HEK293 (cell line): ENCODE measurements around the gene FKBP8.

Source experiments
- CTCF ChIA-PET: fragments of 350-600 bp; formaldehyde crosslinking; extraction: SDS; loops from one replicate; lab custom pipeline; 2021; ENCODE audit warnings: antibody characterized with exemption; lab: Yijun Ruan, JAX
- POLR2A ChIA-PET: fragments of 300-600 bp; formaldehyde crosslinking; extraction: SDS; loops from one replicate; lab custom pipeline; 2020; ENCODE audit warnings: antibody characterized with exemption, inconsistent platforms; lab: Yijun Ruan, JAX
- H3K27ac ChIP-seq: fragments of 200-500 bp; sonication (Bioruptor generic); 2 replicates; pipeline ENCODE4 v1.5.1; 2014; ENCODE audit warnings: low read depth, low read length, control low read depth, inconsistent platforms; ENCODE audit errors: extremely low read depth
- H3K36me3 ChIP-seq, 2 experiments: fragments of 200-500 bp in 1 of 2; sonication (Bioruptor generic) in 1 of 2; 1 replicate in 1 of 2; 2 replicates in 1 of 2; pipeline ENCODE4 v1.5.1; 2014 to 2017; ENCODE audit warnings: inconsistent platforms in 2 of 2, low read length in 2 of 2; ENCODE audit not compliant: control insufficient read depth in 2 of 2, insufficient read depth in 1 of 2
- H3K4me1 ChIP-seq: fragments of 200-500 bp; sonication (Bioruptor generic); 2 replicates; pipeline ENCODE4 v1.5.1; 2014; ENCODE audit warnings: mild to moderate bottlenecking, low read length, inconsistent platforms; ENCODE audit not compliant: control insufficient read depth, insufficient read depth
- H3K4me3 ChIP-seq: 2 replicates; pipeline ENCODE4 v1.5.1; 2011; ENCODE audit warnings: low read depth, mild to moderate bottlenecking, control low read depth, low read length, moderate library complexity
- H3K9me3 ChIP-seq: fragments of 200-500 bp; sonication (Bioruptor generic); 2 replicates; pipeline ENCODE4 v1.5.1; 2014; ENCODE audit warnings: low read depth, low read length, inconsistent platforms; ENCODE audit not compliant: control insufficient read depth, insufficient read depth
- KLF7 ChIP-seq: fragments of 450-650 bp; formaldehyde crosslinking; IDR thresholded peaks from 2 replicates; pipeline ENCODE4 v1.5.1; 2016; ENCODE audit warnings: missing biosample characterization, missing genetic modification characterization, borderline replicate concordance
- SCRT1 ChIP-seq: fragments of 450-650 bp; formaldehyde crosslinking; IDR thresholded peaks from 2 replicates; pipeline ENCODE4 v1.5.1; 2016; ENCODE audit warnings: missing biosample characterization, missing genetic modification characterization, borderline replicate concordance
- SCRT2 ChIP-seq: fragments of 450-650 bp; formaldehyde crosslinking; IDR thresholded peaks from 2 replicates; pipeline ENCODE4 v1.5.1; 2016; ENCODE audit warnings: missing biosample characterization, missing genetic modification characterization
- ZFP3 ChIP-seq: fragments of 450-650 bp; formaldehyde crosslinking; IDR thresholded peaks from 2 replicates; pipeline ENCODE4 v1.5.1; 2016; ENCODE audit warnings: low read depth, missing biosample characterization, missing genetic modification characterization
- ZIC2 ChIP-seq: fragments of 450-650 bp; formaldehyde crosslinking; IDR thresholded peaks from 2 replicates; pipeline ENCODE4 v1.5.1; 2016; ENCODE audit warnings: missing biosample characterization, missing genetic modification characterization
- ZNF112 ChIP-seq: fragments of 450-650 bp; formaldehyde crosslinking; IDR thresholded peaks from 2 replicates; pipeline ENCODE4 v1.5.0; 2017; ENCODE audit warnings: missing biosample characterization, missing genetic modification characterization
- ZNF133 ChIP-seq: fragments of 450-650 bp; formaldehyde crosslinking; IDR thresholded peaks from 2 replicates; pipeline ENCODE4 v1.5.1; 2016; ENCODE audit warnings: missing biosample characterization, missing genetic modification characterization
- ZNF2 ChIP-seq: fragments of 450-650 bp; formaldehyde crosslinking; IDR thresholded peaks from 2 replicates; pipeline ENCODE4 v1.5.1; 2016; ENCODE audit warnings: missing biosample characterization, missing genetic modification characterization
- ZNF223 ChIP-seq: fragments of 450-650 bp; formaldehyde crosslinking; IDR thresholded peaks from 2 replicates; pipeline ENCODE4 v1.5.1; 2016; ENCODE audit warnings: missing biosample characterization, missing genetic modification characterization
- ZNF350 ChIP-seq: fragments of 450-650 bp; formaldehyde crosslinking; IDR thresholded peaks from 2 replicates; pipeline ENCODE4 v1.5.0; 2017; ENCODE audit warnings: missing biosample characterization, mild to moderate bottlenecking, missing genetic modification characterization
- ZNF558 ChIP-seq: fragments of 450-650 bp; formaldehyde crosslinking; IDR thresholded peaks from 2 replicates; pipeline ENCODE4 v1.5.1; 2016; ENCODE audit warnings: missing biosample characterization, missing genetic modification characterization
- ZNF571 ChIP-seq: fragments of 450-650 bp; formaldehyde crosslinking; IDR thresholded peaks from 2 replicates; pipeline ENCODE4 v1.5.0; 2017; ENCODE audit warnings: missing biosample characterization, missing genetic modification characterization
- ZNF600 ChIP-seq: fragments of 450-650 bp; formaldehyde crosslinking; IDR thresholded peaks from 2 replicates; pipeline ENCODE4 v1.5.1; 2016; ENCODE audit warnings: missing biosample characterization, missing genetic modification characterization
- ZNF670 ChIP-seq: fragments of 450-650 bp; formaldehyde crosslinking; IDR thresholded peaks from 2 replicates; pipeline ENCODE4 v1.5.1; 2016; ENCODE audit warnings: missing biosample characterization, missing genetic modification characterization, low read depth
- ZNF677 ChIP-seq: fragments of 450-650 bp; IDR thresholded peaks from 2 replicates; pipeline ENCODE4 v1.5.0; 2018; ENCODE audit warnings: missing biosample characterization, mild to moderate bottlenecking, missing genetic modification characterization, moderate library complexity
- TF ChIP-seq, protein P1 (sequence below): fragments of 450-650 bp; formaldehyde crosslinking; IDR thresholded peaks from 2 replicates; pipeline ENCODE4 v1.5.1; 2016; ENCODE audit warnings: missing biosample characterization, missing genetic modification characterization
- TF ChIP-seq, protein P2 (sequence below): fragments of 450-650 bp; IDR thresholded peaks from 2 replicates; pipeline ENCODE4 v1.5.1; 2018; ENCODE audit warnings: missing biosample characterization, missing genetic modification characterization
- TF ChIP-seq, protein P3 (sequence below): fragments of 450-650 bp; formaldehyde crosslinking; conservative IDR thresholded peaks from 2 replicates; pipeline ENCODE4 v1.5.1; 2016; ENCODE audit warnings: low read depth, missing biosample characterization, missing genetic modification characterization

Gene FKBP8

DNA sequence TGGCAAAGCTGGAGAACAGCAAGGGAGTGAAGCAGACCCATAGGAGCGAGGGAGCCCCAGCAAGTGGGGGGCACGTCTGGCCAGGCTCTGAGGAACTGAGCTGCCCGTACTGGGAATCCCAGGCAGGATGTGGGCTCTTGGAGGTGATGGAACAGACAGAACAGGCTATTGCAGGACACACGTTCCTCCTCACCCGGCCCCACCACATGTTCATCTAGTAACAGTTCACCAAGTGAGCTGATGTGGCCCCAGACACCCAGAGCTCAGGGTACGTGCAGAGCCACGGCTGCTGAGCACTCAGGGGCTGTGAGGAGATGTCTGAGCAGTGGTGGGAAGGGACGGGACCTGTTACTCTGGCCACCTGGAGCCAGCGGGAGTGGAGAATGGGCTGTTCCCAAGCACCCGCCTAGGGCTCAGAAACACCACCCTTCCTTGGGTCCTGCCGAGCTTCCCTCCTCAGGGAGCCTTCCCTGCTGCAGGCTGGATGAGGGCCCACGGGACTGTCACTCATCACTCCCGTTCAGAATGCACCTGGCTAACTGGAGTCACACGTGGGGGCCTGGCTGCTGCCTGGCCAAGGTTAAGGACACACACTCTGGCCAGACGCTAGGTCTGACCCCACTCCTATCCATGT lies 39.9 kb downstream of the FKBP8 start:
- H3K36me3 ChIP-seq: no peaks in the 10 kb centered on the region
- CTCF ChIA-PET: interaction anchor here (1.2 to 2.1 kb wide), 3 partner anchors 17 to 52 kb away, joined by 3 to 6 read pairs (median 4); no protein-coding TSS in a partner anchor
- no peaks in the 10 kb centered on the region; the same call in none of the 2 replicates for H3K4me1 ChIP-seq
- no peak for TF ChIP-seq ZNF350 (tag by site-specific recombination)
- TF ChIP-seq ZIC2 (tag by site-specific recombination): peak; percentile 65
- peak; percentile 93 for TF ChIP-seq ZNF600 (tag by site-specific recombination)
- no peak for TF ChIP-seq ZNF558 (tag by site-specific recombination)
- TF ChIP-seq SCRT2: 0 out of 2 replicates have a peak, but pooled peaks have one; percentile 11
- no peak overlapping the region for H3K4me3 ChIP-seq
- H3K27ac ChIP-seq: no peak overlapping the region
- H3K9me3 ChIP-seq: no peaks in the 10 kb centered on the region
- POLR2A ChIA-PET: interaction anchor here (0.6 to 1.3 kb wide), 2 partner anchors 16 to 340 kb away, joined by 3 to 5 read pairs; no protein-coding TSS in a partner anchor

DNA sequence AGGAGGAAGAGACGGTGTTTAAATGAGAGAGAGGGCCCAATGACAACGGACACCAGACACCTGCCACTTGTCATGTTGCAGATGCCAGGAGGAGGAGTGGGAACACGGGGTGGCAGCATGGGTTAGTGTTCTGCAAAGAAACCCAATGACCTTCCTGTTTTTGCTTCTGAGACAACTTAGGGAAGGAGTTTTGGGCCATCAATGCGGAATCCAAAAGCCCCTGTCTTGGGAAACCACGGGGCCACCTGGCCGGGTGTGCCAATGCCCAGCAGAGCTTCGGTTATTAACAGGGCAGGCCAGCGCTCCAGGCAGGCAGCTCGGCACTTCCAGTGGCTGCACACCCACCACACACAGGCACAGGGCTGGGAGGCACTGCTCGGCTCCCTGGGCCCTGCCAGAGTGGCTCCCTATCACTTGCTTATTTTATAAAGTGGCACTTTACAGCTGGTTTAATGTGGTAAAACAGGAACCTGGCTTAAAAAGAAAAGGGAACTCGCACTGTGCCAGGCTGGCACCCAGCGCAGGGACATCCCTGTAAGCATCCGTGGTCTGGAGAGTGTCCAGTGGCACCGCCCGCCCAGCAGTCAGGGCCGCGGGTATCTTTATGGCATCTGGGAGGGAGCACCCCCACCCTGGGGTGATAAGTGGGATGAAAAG lies 40.6 kb downstream of the FKBP8 start:
- ChIA-PET CTCF (interaction anchor here (0.5 to 2.1 kb wide), 6 partner anchors 11 to 51 kb away, joined by 3 to 4 read pairs (median 4); no protein-coding TSS in a partner anchor), POLR2A (interaction anchor here (0.6 to 1.3 kb wide), 2 partner anchors 17 to 341 kb away, joined by 3 to 5 read pairs; no protein-coding TSS in a partner anchor)

More for the DNA sequence above, 40.6 kb downstream of the FKBP8 start:
- H3K27ac ChIP-seq: no peak overlapping the region
- no peaks in the 10 kb centered on the region for H3K9me3 ChIP-seq
- H3K36me3 ChIP-seq: no peaks in the 10 kb centered on the region
- H3K4me3 ChIP-seq: no peak overlapping the region
- H3K4me1 ChIP-seq: no peaks in the 10 kb centered on the region; the same call in none of the 2 replicates
- no peak for TF ChIP-seq ZNF223
- TF ChIP-seq, protein P1, sequence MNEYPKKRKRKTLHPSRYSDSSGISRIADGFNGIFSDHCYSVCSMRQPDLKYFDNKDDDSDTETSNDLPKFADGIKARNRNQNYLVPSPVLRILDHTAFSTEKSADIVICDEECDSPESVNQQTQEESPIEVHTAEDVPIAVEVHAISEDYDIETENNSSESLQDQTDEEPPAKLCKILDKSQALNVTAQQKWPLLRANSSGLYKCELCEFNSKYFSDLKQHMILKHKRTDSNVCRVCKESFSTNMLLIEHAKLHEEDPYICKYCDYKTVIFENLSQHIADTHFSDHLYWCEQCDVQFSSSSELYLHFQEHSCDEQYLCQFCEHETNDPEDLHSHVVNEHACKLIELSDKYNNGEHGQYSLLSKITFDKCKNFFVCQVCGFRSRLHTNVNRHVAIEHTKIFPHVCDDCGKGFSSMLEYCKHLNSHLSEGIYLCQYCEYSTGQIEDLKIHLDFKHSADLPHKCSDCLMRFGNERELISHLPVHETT: no peak
- TF ChIP-seq ZFP3 (tag by site-specific recombination): no peak
- TF ChIP-seq ZNF112 (tag by site-specific recombination): no peak
- no peak for TF ChIP-seq ZNF677 (tag by site-specific recombination)
- no peak for TF ChIP-seq ZNF571
- TF ChIP-seq ZNF2 (tag by site-specific recombination): no peak
- no peak for TF ChIP-seq SCRT1 (tag by site-specific recombination)
- TF ChIP-seq KLF7 (tag by site-specific recombination): no peak
- TF ChIP-seq, protein P2, sequence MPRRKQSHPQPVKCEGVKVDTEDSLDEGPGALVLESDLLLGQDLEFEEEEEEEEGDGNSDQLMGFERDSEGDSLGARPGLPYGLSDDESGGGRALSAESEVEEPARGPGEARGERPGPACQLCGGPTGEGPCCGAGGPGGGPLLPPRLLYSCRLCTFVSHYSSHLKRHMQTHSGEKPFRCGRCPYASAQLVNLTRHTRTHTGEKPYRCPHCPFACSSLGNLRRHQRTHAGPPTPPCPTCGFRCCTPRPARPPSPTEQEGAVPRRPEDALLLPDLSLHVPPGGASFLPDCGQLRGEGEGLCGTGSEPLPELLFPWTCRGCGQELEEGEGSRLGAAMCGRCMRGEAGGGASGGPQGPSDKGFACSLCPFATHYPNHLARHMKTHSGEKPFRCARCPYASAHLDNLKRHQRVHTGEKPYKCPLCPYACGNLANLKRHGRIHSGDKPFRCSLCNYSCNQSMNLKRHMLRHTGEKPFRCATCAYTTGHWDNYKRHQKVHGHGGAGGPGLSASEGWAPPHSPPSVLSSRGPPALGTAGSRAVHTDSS (tag by site-specific recombination): no peak
- TF ChIP-seq ZNF133: no peak
- TF ChIP-seq, protein P3, sequence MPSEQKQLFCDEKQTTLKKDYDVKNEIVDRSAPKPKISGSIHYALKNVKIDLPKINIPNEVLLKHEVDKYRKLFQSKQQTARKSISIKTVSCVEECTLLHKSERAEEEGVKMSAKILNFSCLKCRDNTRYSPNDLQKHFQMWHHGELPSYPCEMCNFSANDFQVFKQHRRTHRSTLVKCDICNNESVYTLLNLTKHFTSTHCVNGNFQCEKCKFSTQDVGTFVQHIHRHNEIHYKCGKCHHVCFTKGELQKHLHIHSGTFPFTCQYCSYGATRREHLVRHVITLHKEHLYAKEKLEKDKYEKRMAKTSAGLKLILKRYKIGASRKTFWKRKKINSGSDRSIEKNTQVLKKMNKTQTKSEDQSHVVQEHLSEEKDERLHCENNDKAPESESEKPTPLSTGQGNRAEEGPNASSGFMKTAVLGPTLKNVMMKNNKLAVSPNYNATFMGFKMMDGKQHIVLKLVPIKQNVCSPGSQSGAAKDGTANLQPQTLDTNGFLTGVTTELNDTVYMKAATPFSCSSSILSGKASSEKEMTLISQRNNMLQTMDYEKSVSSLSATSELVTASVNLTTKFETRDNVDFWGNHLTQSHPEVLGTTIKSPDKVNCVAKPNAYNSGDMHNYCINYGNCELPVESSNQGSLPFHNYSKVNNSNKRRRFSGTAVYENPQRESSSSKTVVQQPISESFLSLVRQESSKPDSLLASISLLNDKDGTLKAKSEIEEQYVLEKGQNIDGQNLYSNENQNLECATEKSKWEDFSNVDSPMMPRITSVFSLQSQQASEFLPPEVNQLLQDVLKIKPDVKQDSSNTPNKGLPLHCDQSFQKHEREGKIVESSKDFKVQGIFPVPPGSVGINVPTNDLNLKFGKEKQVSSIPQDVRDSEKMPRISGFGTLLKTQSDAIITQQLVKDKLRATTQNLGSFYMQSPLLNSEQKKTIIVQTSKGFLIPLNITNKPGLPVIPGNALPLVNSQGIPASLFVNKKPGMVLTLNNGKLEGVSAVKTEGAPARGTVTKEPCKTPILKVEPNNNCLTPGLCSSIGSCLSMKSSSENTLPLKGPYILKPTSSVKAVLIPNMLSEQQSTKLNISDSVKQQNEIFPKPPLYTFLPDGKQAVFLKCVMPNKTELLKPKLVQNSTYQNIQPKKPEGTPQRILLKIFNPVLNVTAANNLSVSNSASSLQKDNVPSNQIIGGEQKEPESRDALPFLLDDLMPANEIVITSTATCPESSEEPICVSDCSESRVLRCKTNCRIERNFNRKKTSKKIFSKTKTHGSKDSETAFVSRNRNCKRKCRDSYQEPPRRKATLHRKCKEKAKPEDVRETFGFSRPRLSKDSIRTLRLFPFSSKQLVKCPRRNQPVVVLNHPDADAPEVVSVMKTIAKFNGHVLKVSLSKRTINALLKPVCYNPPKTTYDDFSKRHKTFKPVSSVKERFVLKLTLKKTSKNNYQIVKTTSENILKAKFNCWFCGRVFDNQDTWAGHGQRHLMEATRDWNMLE (tag by site-specific recombination): no peak
- TF ChIP-seq ZNF670: no peak
